DMS53 treated with DMSO at 0.1 percent for 48 hours (cell line): ENCODE results near the gene TMEM11.
"Not testable (repeated sequence)": the region's sequence is repeated elsewhere in the genome, so short reads cannot be mapped to it uniquely, and the experiment has no call there.

Experiments
- DNase-seq: peaks from one replicate; lab custom pipeline; 2025; ENCODE audit not compliant: unreplicated experiment; lab: John Stamatoyannopoulos, UW

Gene TMEM11

DNA sequence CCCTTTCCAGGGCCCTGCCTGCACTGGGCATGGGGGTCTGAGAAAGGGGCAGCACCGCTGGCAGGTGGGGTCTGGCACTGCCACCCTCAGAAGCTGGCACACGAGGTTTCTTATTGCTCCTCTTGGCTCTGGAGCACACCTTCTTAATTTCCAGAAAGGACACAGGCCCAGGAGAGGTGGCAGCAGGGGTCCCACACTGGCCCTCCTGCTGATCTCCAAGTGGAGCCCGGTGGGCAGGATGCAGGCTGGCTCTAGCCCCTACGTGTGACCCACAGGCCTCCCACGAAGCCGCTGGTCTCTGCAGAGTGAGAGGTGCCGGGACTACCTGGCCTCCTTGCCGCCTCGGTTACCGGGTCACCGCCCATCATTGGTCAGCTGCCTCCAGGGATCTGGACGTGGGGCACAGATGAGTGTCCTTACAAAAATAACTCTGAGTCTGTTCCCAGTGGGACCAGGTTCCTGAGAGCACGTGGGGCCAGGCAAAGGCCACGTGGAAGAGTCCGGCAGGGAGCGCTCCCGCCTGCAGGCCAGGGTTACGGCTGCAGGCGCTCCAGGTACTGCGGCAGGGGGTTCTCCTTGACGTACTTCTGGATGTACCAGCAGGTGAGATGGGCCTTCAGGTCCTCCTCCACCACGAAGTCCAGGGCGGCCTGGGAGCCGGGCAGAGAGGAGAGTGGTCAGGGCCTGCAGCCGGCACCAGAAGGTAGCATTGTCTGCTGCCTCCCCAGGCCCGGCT is 29.0 kb upstream of the TMEM11 start:
- no peak for DNase-seq

DNA sequence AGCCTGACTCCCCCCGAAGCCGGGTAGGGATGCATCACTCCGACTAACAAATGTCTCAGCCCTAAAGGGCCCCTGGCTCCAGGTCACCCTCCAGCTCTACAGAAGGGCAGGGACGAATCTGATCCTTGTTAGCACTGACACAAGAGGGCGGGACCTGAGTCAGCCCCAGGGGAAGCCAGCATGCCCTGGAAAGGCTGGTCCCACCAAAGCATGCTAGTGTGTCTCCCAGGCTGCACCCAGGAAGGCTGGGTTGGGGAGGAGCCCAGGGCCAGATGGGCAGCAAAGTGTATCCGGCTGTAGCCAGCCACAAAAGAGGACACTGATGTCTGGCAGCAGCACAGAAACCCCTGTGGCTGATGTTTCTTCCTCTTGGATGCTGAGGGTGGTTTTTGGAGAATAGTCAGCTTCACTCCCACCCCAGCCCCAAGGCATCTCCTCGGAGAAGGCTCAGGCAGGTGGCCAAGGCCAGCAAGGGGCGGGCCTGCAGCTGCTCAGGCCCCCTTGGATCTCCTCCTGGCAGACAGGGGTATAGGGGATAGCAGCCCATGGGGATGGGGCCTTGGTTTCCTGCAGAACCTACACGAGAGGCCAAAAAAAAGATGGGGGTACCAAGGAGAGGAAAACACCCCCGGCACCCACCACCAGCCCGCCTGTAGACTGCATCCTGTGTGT is 28.2 kb upstream of the TMEM11 start:
- no peak for DNase-seq

GRCh38 chr17:21241564-21241963 is 27.6 kb upstream of the TMEM11 start:
- DNase-seq, result no peak

DNA sequence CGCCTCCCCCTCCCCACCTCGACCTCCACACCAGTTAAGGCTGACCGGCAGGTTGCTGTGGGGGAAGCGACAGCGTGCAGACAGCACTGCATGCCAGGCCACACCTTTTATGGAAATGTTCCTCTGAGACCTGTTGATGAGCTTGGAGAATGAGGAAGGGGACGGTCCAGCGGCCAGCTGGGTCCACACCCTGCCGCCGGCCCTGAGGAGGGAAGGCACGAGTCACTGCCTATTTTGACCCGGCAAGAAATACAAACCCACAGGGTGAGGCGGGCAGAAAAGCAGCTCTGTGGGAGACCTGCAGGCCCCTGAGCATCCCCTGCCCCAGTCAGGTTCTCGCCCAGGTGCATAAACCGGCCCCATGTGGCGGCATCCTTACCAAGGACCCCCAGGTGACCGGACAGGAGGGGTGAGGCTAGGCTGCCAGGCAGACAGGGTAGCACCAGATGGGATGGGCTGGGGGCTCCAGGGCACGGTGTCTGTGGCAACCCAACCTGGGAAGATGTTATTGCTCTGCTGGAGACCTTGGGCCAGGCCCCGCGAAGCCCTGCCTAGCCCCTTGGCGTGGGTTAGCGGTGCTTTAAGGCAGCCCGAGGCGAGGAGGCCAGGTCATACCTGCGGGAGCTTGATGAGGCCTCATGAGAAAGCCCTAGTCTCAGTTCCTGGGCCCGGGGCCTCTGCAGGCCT is 26.6 kb upstream of the TMEM11 start:
- no peak for DNase-seq

- DNase-seq, result no peak
Measured at GRCh38 chr17:21239680-21240368, 25.9 kb upstream of the TMEM11 start.

GRCh38 chr17:21235921-21236320 is 22.0 kb upstream of the TMEM11 start:
- no peak for DNase-seq

DNA sequence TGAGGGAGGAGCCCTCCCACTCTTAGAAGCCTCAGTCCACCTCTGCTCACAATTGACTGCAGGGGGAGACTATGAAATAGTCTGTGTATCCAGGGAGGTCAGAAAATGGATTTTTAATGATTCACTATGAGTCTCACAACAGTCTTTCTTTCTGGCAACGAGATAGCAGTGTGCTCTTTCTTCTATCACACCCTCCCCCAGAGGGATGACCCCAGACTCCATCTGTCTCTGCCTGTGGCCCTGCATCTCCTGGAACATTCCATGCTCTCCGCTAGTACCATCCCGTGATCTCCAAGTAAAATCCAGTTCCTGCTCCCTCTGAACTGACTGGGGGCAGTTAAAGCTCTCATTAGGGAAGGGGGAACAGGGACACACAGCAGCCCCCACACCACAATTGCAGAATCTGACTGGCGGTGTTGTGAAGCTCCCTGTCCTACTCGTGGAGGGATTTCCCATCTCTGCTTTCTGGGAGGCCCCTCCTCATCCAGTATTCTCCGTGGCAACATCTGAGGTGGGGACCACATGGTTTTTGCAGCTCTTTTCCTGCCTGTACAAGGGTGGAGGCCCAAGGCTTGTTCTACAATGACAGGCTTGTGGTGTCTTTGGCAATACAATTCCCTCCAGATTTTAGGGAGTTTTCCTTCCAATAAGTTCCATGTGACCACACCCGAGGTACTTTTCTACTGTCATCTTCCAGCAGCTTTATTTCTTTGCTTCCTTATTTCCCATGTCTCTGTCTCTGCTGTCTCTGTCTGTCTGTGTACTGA is 19.8 kb upstream of the TMEM11 start:
- no peak for DNase-seq

GRCh38 chr17:21232033-21232749 is 18.2 kb upstream of the TMEM11 start:
- no peak for DNase-seq

DNA sequence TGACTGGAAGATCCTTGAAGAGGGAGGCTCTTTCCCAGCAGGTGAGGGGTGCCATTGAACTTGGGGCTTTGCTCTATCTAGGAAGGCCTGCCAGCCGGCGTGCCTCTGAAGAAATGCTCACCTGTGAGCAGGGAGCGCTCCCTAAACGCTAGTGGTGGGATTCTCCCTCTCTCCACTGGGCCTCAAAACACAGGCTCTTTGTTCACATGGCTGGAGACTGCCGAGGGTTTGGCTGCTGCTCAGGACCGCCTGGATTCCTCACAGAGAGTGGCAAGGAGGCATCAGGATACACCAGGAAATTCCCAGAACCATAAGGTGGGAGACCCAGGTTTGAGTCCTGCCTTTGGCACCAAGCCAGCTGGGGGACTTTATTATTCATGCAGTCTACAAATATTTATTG is 17.6 kb upstream of the TMEM11 start:
- DNase-seq, result no peak

DNA sequence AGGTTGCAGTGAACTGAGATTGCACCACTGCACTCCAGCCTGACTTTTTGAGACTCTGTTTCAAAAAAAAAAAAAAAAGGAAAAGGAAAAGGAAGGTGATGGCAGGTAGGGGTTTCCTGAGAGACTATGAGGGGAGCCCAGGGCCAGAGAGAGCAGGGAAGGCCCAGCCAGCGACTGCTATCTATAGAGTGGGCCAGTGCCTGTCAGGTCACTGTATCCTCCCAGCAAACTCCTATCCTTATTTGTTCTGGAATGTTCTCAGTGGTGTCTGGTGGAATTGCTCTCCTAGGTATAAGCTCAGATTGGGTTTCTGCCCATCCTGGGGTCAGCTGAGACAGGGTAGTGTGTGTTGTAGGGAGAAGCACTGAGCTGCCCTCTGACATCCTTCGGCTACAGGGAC is 14.9 kb upstream of the TMEM11 start:
- DNase-seq, result no peak

DNA sequence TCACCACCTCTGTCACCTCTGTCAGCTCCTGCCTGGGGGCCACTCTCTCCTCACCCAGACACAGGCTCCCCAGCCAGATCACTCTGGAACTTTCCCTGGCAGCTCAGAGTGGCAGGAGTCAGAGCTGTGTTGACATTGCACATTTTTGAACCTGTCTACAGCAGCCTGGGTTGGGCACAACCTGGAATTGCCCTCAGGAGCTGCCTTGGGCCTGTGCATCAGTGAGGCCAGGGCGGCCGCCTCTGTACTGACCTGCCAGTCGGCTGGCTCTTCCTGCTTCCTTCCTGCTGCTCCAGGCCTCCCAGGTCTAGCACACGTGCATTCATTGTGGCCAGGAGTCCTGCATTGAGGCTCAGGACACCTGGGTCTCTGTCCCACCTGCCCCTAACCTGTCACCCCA is 14.2 kb upstream of the TMEM11 start:
- no peak for DNase-seq

GRCh38 chr17:21227277-21227676 is 13.3 kb upstream of the TMEM11 start:
- not testable (repeated sequence) for DNase-seq

DNA sequence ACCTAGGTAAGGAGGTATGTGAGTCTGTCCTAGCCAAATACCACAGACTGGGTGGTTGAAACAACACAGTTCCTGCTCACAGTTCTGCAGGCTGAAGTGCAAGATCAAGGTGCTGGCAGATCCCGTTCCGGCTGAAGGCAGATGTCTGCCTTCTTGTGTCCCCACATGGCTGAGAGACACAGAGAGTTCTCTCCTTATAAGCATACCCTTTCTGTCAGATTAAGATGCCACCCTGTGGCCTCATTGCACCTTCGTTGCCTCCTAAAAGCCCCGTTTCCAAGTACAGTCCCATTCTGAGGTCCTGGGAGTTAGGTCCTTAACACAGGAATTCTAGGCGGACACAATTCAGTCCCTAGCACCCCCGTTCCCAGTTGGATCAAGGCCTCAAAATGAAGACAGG is 9.1 kb upstream of the TMEM11 start:
- DNase-seq, result no peak

GRCh38 chr17:21218831-21219380 is 4.9 kb upstream of the TMEM11 start:
- DNase-seq, result no peak

DNA sequence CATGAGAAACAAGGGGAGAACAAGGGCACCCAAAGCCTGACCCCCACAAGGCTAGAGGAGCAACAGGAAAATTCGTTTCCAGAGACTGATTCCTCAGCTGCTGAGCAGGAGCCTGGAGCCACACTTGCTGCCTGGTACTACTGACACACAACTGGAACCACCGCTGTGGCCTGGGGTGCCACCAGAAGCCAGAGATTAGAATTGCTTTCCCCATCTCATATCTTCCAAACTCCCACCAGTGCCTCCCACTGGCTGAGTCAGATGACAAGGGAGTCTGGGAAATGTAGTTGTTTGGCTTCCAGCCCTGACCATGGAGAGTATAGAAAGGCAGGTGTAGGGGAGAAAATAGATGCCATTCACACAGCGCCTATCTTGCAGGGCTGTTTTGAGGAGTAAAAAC is 4.1 kb upstream of the TMEM11 start:
- DNase-seq, result no peak

GRCh38 chr17:21217346-21217745 is 3.4 kb upstream of the TMEM11 start:
- DNase-seq, result no peak

GRCh38 chr17:21215935-21216334 is 2.0 kb upstream of the TMEM11 start:
- DNase-seq, result no peak

- no peak for DNase-seq
Measured at GRCh38 chr17:21214777-21215541, 998 bp upstream of the TMEM11 start.

GRCh38 chr17:21213638-21214014 is 335 bp downstream of the TMEM11 start:
- no peak for DNase-seq
